ENCODE data around the gene RGS7.

GRCh38 chr1:241389400-241389799, 32.4 kb upstream of the RGS7 start:
- TF ChIP-seq, protein P1, sequence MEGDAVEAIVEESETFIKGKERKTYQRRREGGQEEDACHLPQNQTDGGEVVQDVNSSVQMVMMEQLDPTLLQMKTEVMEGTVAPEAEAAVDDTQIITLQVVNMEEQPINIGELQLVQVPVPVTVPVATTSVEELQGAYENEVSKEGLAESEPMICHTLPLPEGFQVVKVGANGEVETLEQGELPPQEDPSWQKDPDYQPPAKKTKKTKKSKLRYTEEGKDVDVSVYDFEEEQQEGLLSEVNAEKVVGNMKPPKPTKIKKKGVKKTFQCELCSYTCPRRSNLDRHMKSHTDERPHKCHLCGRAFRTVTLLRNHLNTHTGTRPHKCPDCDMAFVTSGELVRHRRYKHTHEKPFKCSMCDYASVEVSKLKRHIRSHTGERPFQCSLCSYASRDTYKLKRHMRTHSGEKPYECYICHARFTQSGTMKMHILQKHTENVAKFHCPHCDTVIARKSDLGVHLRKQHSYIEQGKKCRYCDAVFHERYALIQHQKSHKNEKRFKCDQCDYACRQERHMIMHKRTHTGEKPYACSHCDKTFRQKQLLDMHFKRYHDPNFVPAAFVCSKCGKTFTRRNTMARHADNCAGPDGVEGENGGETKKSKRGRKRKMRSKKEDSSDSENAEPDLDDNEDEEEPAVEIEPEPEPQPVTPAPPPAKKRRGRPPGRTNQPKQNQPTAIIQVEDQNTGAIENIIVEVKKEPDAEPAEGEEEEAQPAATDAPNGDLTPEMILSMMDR (IDR thresholded peaks at IDR 0.05; ENCODE audit: insufficient read depth, low read depth, low read length), result no peak
- no peak for TF ChIP-seq EZH2 (IDR thresholded peaks at IDR 0.05; ENCODE audit: insufficient read depth, low read length)

Data from astrocyte (in vitro differentiated cells and primary cell).